Loucy (cell line): Measurements from ENCODE around the gene NRXN3.

Experiments used
- H2AFZ ChIP-seq: fragments of 200-600 bp; sonication (generic); 2 replicates; pipeline ENCODE4 v1.6.0; 2016; ENCODE audit warnings: antibody characterized with exemption, mild to moderate bottlenecking, low read length, moderate library complexity
- H3F3A ChIP-seq: fragments of 200-600 bp; 2 replicates; pipeline ENCODE4 v1.6.0; 2016; ENCODE audit warnings: antibody characterized with exemption, low read depth, mild to moderate bottlenecking
- H3K27me3 ChIP-seq: fragments of 200-600 bp; sonication (generic); 2 replicates; pipeline ENCODE4 v1.6.1; 2014; ENCODE audit warnings: low read length, mild to moderate bottlenecking; ENCODE audit not compliant: insufficient read depth, poor library complexity, severe bottlenecking
- H3K36me3 ChIP-seq: fragments of 200-600 bp; sonication (generic); 2 replicates; pipeline ENCODE4 v1.6.1; 2016; ENCODE audit warnings: low read length; ENCODE audit not compliant: insufficient read depth
- H3K4me1 ChIP-seq: fragments of 200-600 bp; sonication (generic); 2 replicates; pipeline ENCODE4 v1.5.1; 2014; ENCODE audit warnings: low read length, mild to moderate bottlenecking; ENCODE audit not compliant: insufficient read depth, poor library complexity, severe bottlenecking
- H3K4me2 ChIP-seq: fragments of 200-600 bp; sonication (generic); 2 replicates; pipeline ENCODE4 v1.6.0; 2014; ENCODE audit warnings: antibody characterized with exemption, low read length, low read depth, mild to moderate bottlenecking; ENCODE audit not compliant: poor library complexity, severe bottlenecking
- H3K4me3 ChIP-seq: fragments of 200-600 bp; sonication (generic); 2 replicates; pipeline ENCODE4 v1.5.1; 2014; ENCODE audit warnings: low read length, mild to moderate bottlenecking, mixed read lengths; ENCODE audit not compliant: poor library complexity, severe bottlenecking
- H3K79me2 ChIP-seq: fragments of 200-600 bp; sonication (generic); 2 replicates; pipeline ENCODE4 v1.6.1; 2014; ENCODE audit warnings: low read length; ENCODE audit not compliant: insufficient read depth
- H3K9ac ChIP-seq: fragments of 200-600 bp; sonication (generic); 2 replicates; pipeline ENCODE4 v1.6.0; 2014; ENCODE audit warnings: mild to moderate bottlenecking, low read depth, low read length, moderate library complexity; ENCODE audit not compliant: poor library complexity, severe bottlenecking
- H3K9me2 ChIP-seq: fragments of 200-600 bp; sonication (generic); replicated peaks from 2 replicates; pipeline ENCODE4 v1.6.1; 2016; ENCODE audit warnings: low read depth, low read length, mixed read lengths
- H3K9me3 ChIP-seq: fragments of 200-600 bp; sonication (generic); 2 replicates; pipeline ENCODE4 v1.6.1; 2014; ENCODE audit warnings: mild to moderate bottlenecking, antibody characterized with exemption, low read length, low read depth; ENCODE audit not compliant: insufficient read depth
- H4K20me1 ChIP-seq: fragments of 200-600 bp; sonication (generic); 2 replicates; pipeline ENCODE4 v1.6.0; 2014; ENCODE audit warnings: antibody characterized with exemption, low read length, mild to moderate bottlenecking; ENCODE audit not compliant: insufficient read depth, poor library complexity, severe bottlenecking
- CTCF ChIP-seq: fragments of 200-600 bp; sonication (generic); conservative IDR thresholded peaks from 2 replicates; pipeline ENCODE4 v1.5.1; 2014; ENCODE audit warnings: mild to moderate bottlenecking, antibody characterized with exemption, low read length
- EZH2phosphoT487 ChIP-seq: fragments of 200-600 bp; IDR thresholded peaks from 2 replicates; pipeline ENCODE4 v1.6.1; 2018; ENCODE audit warnings: antibody characterized with exemption, mild to moderate bottlenecking, moderate library complexity, borderline replicate concordance

NRXN3 gene

GRCh38 chr14:79285263-79285662 is 1115.1 kb downstream of the NRXN3 start:
- Histone ChIP-seq H3K4me3 (no peak overlapping the region), H3K9me2 (no peaks in the 10 kb centered on the region), H2AFZ (no peak overlapping the region), H3K9ac (no peak overlapping the region), H3K9me3 (no peaks in the 10 kb centered on the region; the same call in 1 of the 2 replicates), H3K4me2 (no peak overlapping the region), H3K27me3 (no peaks in the 10 kb centered on the region), H3K79me2 (no peaks in the 10 kb centered on the region), H3K36me3 (no peaks in the 10 kb centered on the region), H3F3A (no peaks in the 10 kb centered on the region), H3K4me1 (no peaks in the 10 kb centered on the region), H4K20me1 (no peaks in the 10 kb centered on the region)
- no peak for TF ChIP-seq EZH2phosphoT487
- no peak for TF ChIP-seq CTCF

DNA sequence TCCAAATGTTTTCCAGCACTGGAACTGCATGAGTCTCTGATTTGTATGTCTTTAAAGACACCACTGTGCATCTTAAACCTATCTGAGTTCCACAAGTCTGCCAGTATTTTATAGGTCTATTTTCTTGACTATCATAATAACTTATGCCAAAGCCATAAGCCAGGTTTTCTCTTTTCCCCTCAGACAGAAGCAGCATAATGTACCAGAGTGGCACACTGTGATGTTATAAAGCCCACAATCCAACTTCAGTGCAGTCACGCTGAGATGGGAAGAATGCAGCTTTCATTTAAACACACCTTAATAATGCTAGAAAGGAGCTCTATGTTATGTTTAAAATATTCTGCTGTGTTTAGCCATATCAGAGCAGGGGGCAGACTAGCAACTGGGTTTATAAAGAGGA is 1117.8 kb downstream of the NRXN3 start:
- no peaks in the 10 kb centered on the region for H3F3A ChIP-seq
- H3K79me2 ChIP-seq, result no peaks in the 10 kb centered on the region
- H3K9me2 ChIP-seq, result no peaks in the 10 kb centered on the region
- H3K4me1 ChIP-seq, result no peaks in the 10 kb centered on the region
- no peak overlapping the region for H3K9ac ChIP-seq
- no peak overlapping the region for H3K4me2 ChIP-seq
- no peaks in the 10 kb centered on the region for H4K20me1 ChIP-seq
- H3K4me3 ChIP-seq, result no peak overlapping the region
- H3K27me3 ChIP-seq, result no peaks in the 10 kb centered on the region
- H2AFZ ChIP-seq, result no peak overlapping the region
- no peaks in the 10 kb centered on the region for H3K36me3 ChIP-seq
- H3K9me3 ChIP-seq, result no peaks in the 10 kb centered on the region; the same call in 1 of the 2 replicates
- TF ChIP-seq EZH2phosphoT487 (no peak), CTCF (no peak)

DNA sequence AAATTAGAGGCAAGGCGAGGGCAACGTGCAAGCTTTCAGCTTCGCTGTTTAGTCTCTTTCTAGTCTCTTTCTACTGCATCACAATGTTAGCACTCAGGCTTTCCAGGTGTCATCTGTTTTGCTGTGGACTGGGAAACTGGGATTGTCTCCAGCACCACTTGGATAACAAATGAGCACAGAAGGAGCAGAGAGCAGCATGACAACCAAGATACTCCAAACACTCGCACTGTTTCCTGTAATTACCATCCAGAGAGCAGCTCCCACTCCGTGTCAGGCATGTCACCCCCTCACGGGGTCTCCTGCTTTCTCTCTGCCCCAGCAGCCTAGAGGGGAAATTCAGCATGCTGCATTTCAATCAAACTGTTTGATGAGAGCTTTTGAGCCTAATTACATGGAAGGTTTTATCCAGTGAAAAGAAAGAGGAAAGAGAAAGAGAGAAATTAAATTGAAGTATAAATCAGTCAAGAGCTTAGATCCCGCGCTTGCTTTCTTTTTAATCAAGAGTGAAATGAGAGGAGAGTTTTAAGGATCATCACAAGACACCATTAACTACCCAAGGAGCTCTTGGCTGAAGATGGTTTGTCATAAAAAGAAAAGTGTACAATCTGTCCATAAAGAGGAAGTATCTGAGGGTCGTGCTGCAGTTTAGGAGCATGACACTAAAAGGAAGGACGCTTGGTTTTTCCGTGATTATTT is 1123.5 kb downstream of the NRXN3 start:
- no peaks in the 10 kb centered on the region for H3K9me2 ChIP-seq
- H3K4me3 ChIP-seq, result no peak overlapping the region
- no peaks in the 10 kb centered on the region for H3K79me2 ChIP-seq
- H4K20me1 ChIP-seq, result no peaks in the 10 kb centered on the region
- no peaks in the 10 kb centered on the region for H3K9me3 ChIP-seq
- TF ChIP-seq EZH2phosphoT487 (no peak), CTCF (no peak)
- no peaks in the 10 kb centered on the region for H3F3A ChIP-seq
- H3K9ac ChIP-seq, result no peak overlapping the region
- H3K4me2 ChIP-seq, result no peak overlapping the region
- H2AFZ ChIP-seq, result no peak overlapping the region
- H3K27me3 ChIP-seq, result no peaks in the 10 kb centered on the region
- H3K36me3 ChIP-seq, result no peaks in the 10 kb centered on the region
- no peaks in the 10 kb centered on the region for H3K4me1 ChIP-seq
